GM23338 (cell line): Measurements from ENCODE around the gene ABL1.

Experiments
- CREB1 ChIP-seq: fragments of 250-450 bp; sonication (Bioruptor Pico); IDR thresholded peaks from 2 replicates; pipeline ENCODE4 v1.5.0; 2020; ENCODE audit warnings: low read depth, mild to moderate bottlenecking, moderate library complexity
- ETS1 ChIP-seq: IDR thresholded peaks from 2 replicates; pipeline ENCODE4 v1.6.1; 2016; ENCODE audit warnings: antibody characterized with exemption
- EZH2 ChIP-seq: fragments of 200-600 bp; sonication (generic); IDR thresholded peaks from one replicate; pipeline ENCODE4 v1.8.0; 2017; ENCODE audit warnings: antibody characterized with exemption, mild to moderate bottlenecking, low read depth; ENCODE audit not compliant: unreplicated experiment
- EZH2phosphoT487 ChIP-seq: fragments of 200-600 bp; sonication (generic); IDR thresholded peaks from one replicate; pipeline ENCODE4 v1.8.1; 2018; ENCODE audit warnings: antibody characterized with exemption; ENCODE audit not compliant: unreplicated experiment
- JUNB ChIP-seq: IDR thresholded peaks from one replicate; pipeline ENCODE4 v1.6.1; 2016; ENCODE audit warnings: antibody characterized with exemption; ENCODE audit not compliant: unreplicated experiment
- NANOG ChIP-seq: IDR thresholded peaks from 2 replicates; pipeline ENCODE4 v1.6.1; 2016; ENCODE audit warnings: antibody characterized with exemption, borderline replicate concordance
- POLR2AphosphoS5 ChIP-seq: IDR thresholded peaks from 2 replicates; pipeline ENCODE4 v1.6.1; 2016; ENCODE audit warnings: antibody characterized with exemption, low read depth
- REST ChIP-seq: IDR thresholded peaks from one replicate; pipeline ENCODE4 v1.6.1; 2018; ENCODE audit warnings: antibody characterized with exemption; ENCODE audit not compliant: unreplicated experiment
- STAT1 ChIP-seq: IDR thresholded peaks from one replicate; pipeline ENCODE4 v1.6.1; 2016; ENCODE audit warnings: antibody characterized with exemption; ENCODE audit not compliant: unreplicated experiment
- TF ChIP-seq, protein P1 (sequence below), 2 experiments: fragments of 200-600 bp in 1 of 2; sonication (generic) in 1 of 2; conservative IDR thresholded peaks; 2 replicates each; pipeline versions ENCODE4 v1.5.1 to v1.6.1; 2016 to 2017; ENCODE audit warnings: antibody characterized with exemption in 2 of 2, low read depth in 2 of 2, mild to moderate bottlenecking in 2 of 2, moderate library complexity in 1 of 2

GRCh38 chr9:130856474-130856873, 21.4 kb downstream of the ABL1 start:
- TF ChIP-seq, protein P1, sequence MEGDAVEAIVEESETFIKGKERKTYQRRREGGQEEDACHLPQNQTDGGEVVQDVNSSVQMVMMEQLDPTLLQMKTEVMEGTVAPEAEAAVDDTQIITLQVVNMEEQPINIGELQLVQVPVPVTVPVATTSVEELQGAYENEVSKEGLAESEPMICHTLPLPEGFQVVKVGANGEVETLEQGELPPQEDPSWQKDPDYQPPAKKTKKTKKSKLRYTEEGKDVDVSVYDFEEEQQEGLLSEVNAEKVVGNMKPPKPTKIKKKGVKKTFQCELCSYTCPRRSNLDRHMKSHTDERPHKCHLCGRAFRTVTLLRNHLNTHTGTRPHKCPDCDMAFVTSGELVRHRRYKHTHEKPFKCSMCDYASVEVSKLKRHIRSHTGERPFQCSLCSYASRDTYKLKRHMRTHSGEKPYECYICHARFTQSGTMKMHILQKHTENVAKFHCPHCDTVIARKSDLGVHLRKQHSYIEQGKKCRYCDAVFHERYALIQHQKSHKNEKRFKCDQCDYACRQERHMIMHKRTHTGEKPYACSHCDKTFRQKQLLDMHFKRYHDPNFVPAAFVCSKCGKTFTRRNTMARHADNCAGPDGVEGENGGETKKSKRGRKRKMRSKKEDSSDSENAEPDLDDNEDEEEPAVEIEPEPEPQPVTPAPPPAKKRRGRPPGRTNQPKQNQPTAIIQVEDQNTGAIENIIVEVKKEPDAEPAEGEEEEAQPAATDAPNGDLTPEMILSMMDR (conservative IDR thresholded peaks at IDR 0.05; ENCODE audit: low read depth in 2 of 2), result no peak
- no peak for TF ChIP-seq EZH2
- no peak for TF ChIP-seq POLR2AphosphoS5
- TF ChIP-seq REST, result no peak
- TF ChIP-seq EZH2phosphoT487, result no peak
- no peak for TF ChIP-seq CREB1 (CRISPR knock-in tag)
- no peak for TF ChIP-seq STAT1
- TF ChIP-seq ETS1, result no peak
- TF ChIP-seq NANOG, result no peak
- TF ChIP-seq JUNB, result no peak
